Loucy (cell line): Measurements from ENCODE around the gene FAM135A.

Source experiments
- EZH2phosphoT487 ChIP-seq: fragments of 200-600 bp; IDR thresholded peaks from 2 replicates; pipeline ENCODE4 v1.6.1; 2018; ENCODE audit warnings: antibody characterized with exemption, mild to moderate bottlenecking, moderate library complexity, borderline replicate concordance
- TF ChIP-seq, protein P1 (sequence below): fragments of 200-600 bp; sonication (generic); conservative IDR thresholded peaks from 2 replicates; pipeline ENCODE4 v1.5.1; 2014; ENCODE audit warnings: mild to moderate bottlenecking, antibody characterized with exemption, low read length

DNA sequence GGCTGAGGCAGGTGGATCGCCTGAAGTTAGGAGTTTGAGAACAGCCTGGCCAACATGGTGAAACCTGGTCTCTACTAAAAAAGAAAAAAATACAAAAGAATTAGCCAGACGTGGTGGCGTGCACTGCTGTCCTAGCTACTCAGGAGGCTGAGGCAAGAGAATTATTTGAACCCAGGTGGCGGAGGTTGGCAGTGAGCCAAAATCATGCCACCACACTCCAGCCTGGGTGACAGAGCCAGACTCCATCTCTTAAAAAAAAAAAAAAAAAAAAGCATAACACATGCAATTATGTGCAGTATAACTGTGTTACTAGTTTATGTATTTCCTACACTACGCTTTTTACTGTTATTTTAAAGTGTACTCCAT, 31.9 kb upstream of the FAM135A start:
- TF ChIP-seq, protein P1, sequence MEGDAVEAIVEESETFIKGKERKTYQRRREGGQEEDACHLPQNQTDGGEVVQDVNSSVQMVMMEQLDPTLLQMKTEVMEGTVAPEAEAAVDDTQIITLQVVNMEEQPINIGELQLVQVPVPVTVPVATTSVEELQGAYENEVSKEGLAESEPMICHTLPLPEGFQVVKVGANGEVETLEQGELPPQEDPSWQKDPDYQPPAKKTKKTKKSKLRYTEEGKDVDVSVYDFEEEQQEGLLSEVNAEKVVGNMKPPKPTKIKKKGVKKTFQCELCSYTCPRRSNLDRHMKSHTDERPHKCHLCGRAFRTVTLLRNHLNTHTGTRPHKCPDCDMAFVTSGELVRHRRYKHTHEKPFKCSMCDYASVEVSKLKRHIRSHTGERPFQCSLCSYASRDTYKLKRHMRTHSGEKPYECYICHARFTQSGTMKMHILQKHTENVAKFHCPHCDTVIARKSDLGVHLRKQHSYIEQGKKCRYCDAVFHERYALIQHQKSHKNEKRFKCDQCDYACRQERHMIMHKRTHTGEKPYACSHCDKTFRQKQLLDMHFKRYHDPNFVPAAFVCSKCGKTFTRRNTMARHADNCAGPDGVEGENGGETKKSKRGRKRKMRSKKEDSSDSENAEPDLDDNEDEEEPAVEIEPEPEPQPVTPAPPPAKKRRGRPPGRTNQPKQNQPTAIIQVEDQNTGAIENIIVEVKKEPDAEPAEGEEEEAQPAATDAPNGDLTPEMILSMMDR, result no peak
- no peak for TF ChIP-seq EZH2phosphoT487
